HEK293 (cell line): Measurements from ENCODE around the gene EDC3.

Experiments
- CTCF ChIP-seq: fragments of 450-650 bp; formaldehyde crosslinking; IDR thresholded peaks from 2 replicates; pipeline ENCODE4 v1.5.1; 2016; ENCODE audit warnings: missing biosample characterization, missing genetic modification characterization
- HIC1 ChIP-seq: fragments of 450-650 bp; formaldehyde crosslinking; IDR thresholded peaks from 2 replicates; pipeline ENCODE4 v1.5.1; 2016; ENCODE audit warnings: missing biosample characterization, missing genetic modification characterization
- PBX3 ChIP-seq: sonication (generic); formaldehyde crosslinking; IDR thresholded peaks from 2 replicates; pipeline ENCODE4 v1.8.1; 2022; ENCODE audit warnings: mild to moderate bottlenecking, moderate library complexity, missing genetic modification reagents
- PRDM6 ChIP-seq: fragments of 450-650 bp; formaldehyde crosslinking; IDR thresholded peaks from 2 replicates; pipeline ENCODE4 v1.5.1; 2017; ENCODE audit warnings: missing biosample characterization, missing genetic modification characterization
- SP7 ChIP-seq: fragments of 450-650 bp; formaldehyde crosslinking; IDR thresholded peaks from 2 replicates; pipeline ENCODE4 v1.5.1; 2016; ENCODE audit warnings: missing biosample characterization, missing genetic modification characterization
- TRIM28 ChIP-seq: IDR thresholded peaks from 2 replicates; pipeline ENCODE4 v1.6.1; 2011; ENCODE audit warnings: low read length, control low read depth, borderline replicate concordance
- ZBTB49 ChIP-seq: fragments of 450-650 bp; formaldehyde crosslinking; IDR thresholded peaks from 2 replicates; pipeline ENCODE4 v1.5.1; 2016; ENCODE audit warnings: missing biosample characterization, missing genetic modification characterization, low read depth
- ZBTB6 ChIP-seq: fragments of 450-650 bp; formaldehyde crosslinking; IDR thresholded peaks from 2 replicates; pipeline ENCODE4 v1.5.1; 2017; ENCODE audit warnings: missing biosample characterization, missing genetic modification characterization
- ZBTB7A ChIP-seq: fragments of 450-650 bp; formaldehyde crosslinking; IDR thresholded peaks from 2 replicates; pipeline ENCODE4 v1.5.1; 2016; ENCODE audit warnings: low read depth, missing biosample characterization, missing genetic modification characterization
- ZBTB8A ChIP-seq: fragments of 450-650 bp; formaldehyde crosslinking; IDR thresholded peaks from 2 replicates; pipeline ENCODE4 v1.5.1; 2016; ENCODE audit warnings: missing biosample characterization, missing genetic modification characterization
- ZIC2 ChIP-seq: fragments of 450-650 bp; formaldehyde crosslinking; IDR thresholded peaks from 2 replicates; pipeline ENCODE4 v1.5.1; 2016; ENCODE audit warnings: missing biosample characterization, missing genetic modification characterization
- ZNF121 ChIP-seq: fragments of 450-650 bp; formaldehyde crosslinking; IDR thresholded peaks from 2 replicates; pipeline ENCODE4 v1.5.1; 2016; ENCODE audit warnings: missing biosample characterization, missing genetic modification characterization
- ZNF211 ChIP-seq: fragments of 450-650 bp; formaldehyde crosslinking; IDR thresholded peaks from 2 replicates; pipeline ENCODE4 v1.5.1; 2016; ENCODE audit warnings: low read depth, missing biosample characterization, missing genetic modification characterization
- ZNF214 ChIP-seq: fragments of 450-650 bp; formaldehyde crosslinking; IDR thresholded peaks from 2 replicates; pipeline ENCODE4 v1.5.1; 2017; ENCODE audit warnings: missing biosample characterization, mild to moderate bottlenecking, missing genetic modification characterization, borderline replicate concordance
- ZNF292 ChIP-seq: fragments of 450-650 bp; formaldehyde crosslinking; IDR thresholded peaks from 2 replicates; pipeline ENCODE4 v1.5.1; 2016; ENCODE audit warnings: low read depth, missing biosample characterization, missing genetic modification characterization, borderline replicate concordance
- ZNF416 ChIP-seq: fragments of 450-650 bp; formaldehyde crosslinking; IDR thresholded peaks from 2 replicates; pipeline ENCODE4 v1.5.1; 2016; ENCODE audit warnings: missing biosample characterization, missing genetic modification characterization
- ZNF473 ChIP-seq: fragments of 450-650 bp; formaldehyde crosslinking; IDR thresholded peaks from 2 replicates; pipeline ENCODE4 v1.5.1; 2017; ENCODE audit warnings: missing biosample characterization, missing genetic modification characterization
- ZNF48 ChIP-seq: fragments of 450-650 bp; formaldehyde crosslinking; IDR thresholded peaks from 2 replicates; pipeline ENCODE4 v1.5.1; 2016; ENCODE audit warnings: missing biosample characterization, missing genetic modification characterization
- ZNF530 ChIP-seq: fragments of 450-650 bp; formaldehyde crosslinking; IDR thresholded peaks from 2 replicates; pipeline ENCODE4 v1.5.1; 2016; ENCODE audit warnings: low read depth, missing biosample characterization, missing genetic modification characterization
- ZNF580 ChIP-seq: fragments of 450-650 bp; formaldehyde crosslinking; IDR thresholded peaks from 2 replicates; pipeline ENCODE4 v1.5.1; 2016; ENCODE audit warnings: missing biosample characterization, missing genetic modification characterization
- ZNF621 ChIP-seq: fragments of 450-650 bp; formaldehyde crosslinking; IDR thresholded peaks from 2 replicates; pipeline ENCODE4 v1.5.1; 2017; ENCODE audit warnings: missing biosample characterization, missing genetic modification characterization
- ZNF707 ChIP-seq: fragments of 450-650 bp; formaldehyde crosslinking; IDR thresholded peaks from 2 replicates; pipeline ENCODE4 v1.5.1; 2016; ENCODE audit warnings: missing biosample characterization, missing genetic modification characterization
- ZNF777 ChIP-seq: fragments of 450-650 bp; formaldehyde crosslinking; IDR thresholded peaks from 2 replicates; pipeline ENCODE4 v1.5.1; 2017; ENCODE audit warnings: missing biosample characterization, missing genetic modification characterization, borderline replicate concordance
- ZNF843 ChIP-seq: fragments of 450-650 bp; formaldehyde crosslinking; IDR thresholded peaks from 2 replicates; pipeline ENCODE4 v1.5.1; 2016; ENCODE audit warnings: missing biosample characterization, missing genetic modification characterization
- ZSCAN30 ChIP-seq: fragments of 450-650 bp; IDR thresholded peaks from 2 replicates; pipeline ENCODE4 v1.5.1; 2018; ENCODE audit warnings: missing biosample characterization, mild to moderate bottlenecking, missing genetic modification characterization, moderate library complexity
- ZXDB ChIP-seq: fragments of 450-650 bp; formaldehyde crosslinking; IDR thresholded peaks from 2 replicates; pipeline ENCODE4 v1.5.1; 2016; ENCODE audit warnings: missing biosample characterization, missing genetic modification characterization

The EDC3 gene

GRCh38 chr15:74620636-74621545, 74.9 kb downstream of the EDC3 start (continued):
- TF ChIP-seq HIC1 (peak; percentile 69), ZNF473 (tag by site-specific recombination) (no peak), ZNF416 (tag by site-specific recombination) (no peak), ZNF48 (tag by site-specific recombination) (no peak), ZNF214 (tag by site-specific recombination) (no peak), ZXDB (tag by site-specific recombination) (peak; percentile 43; the same call in 1 of the 2 replicates), ZNF211 (tag by site-specific recombination) (no peak), ZSCAN30 (tag by site-specific recombination) (no peak), ZNF621 (tag by site-specific recombination) (no peak), PBX3 (no peak), ZNF777 (tag by site-specific recombination) (no peak), ZNF707 (tag by site-specific recombination) (no peak), SP7 (tag by site-specific recombination) (peak; percentile 60), ZNF292 (tag by site-specific recombination) (no peak), ZNF530 (tag by site-specific recombination) (no peak), ZNF843 (tag by site-specific recombination) (no peak), TRIM28 (no peak; the same call in 1 of the 2 replicates), ZBTB7A (no peak), ZNF121 (no peak), CTCF (tag by site-specific recombination) (peak; percentile 100), PRDM6 (tag by site-specific recombination) (no peak), ZBTB6 (tag by site-specific recombination) (no peak), ZIC2 (tag by site-specific recombination) (peak; percentile 15; the same call in 1 of the 2 replicates), ZBTB8A (0 out of 2 replicates have a peak, but pooled peaks have one; percentile 12), ZNF580 (tag by site-specific recombination) (0 out of 2 replicates have a peak, but pooled peaks have one; percentile 36), ZBTB49 (tag by site-specific recombination) (no peak)
